Fibroblast of the aortic adventitia (primary cell): ENCODE measurements around the gene HAND1. TPM values are rescaled to one million over a fixed set of nuclear protein-coding genes. Genes with fewer than 3 reads are reported as not detected.

Experiments
- DNase-seq: peaks from one replicate; pipeline ENCODE4 v3.0.0-alpha.2; 2010; ENCODE audit warnings: low read depth
- H3K4me3 ChIP-seq: 2 replicates; pipeline ENCODE4 v1.5.1; 2011; ENCODE audit warnings: low read depth, mild to moderate bottlenecking, control low read depth, low read length, moderate library complexity
- CTCF ChIP-seq: IDR thresholded peaks from 2 replicates; pipeline ENCODE4 v1.5.1; 2011; ENCODE audit warnings: mild to moderate bottlenecking, low read length, control low read depth, inconsistent platforms; ENCODE audit not compliant: insufficient read depth
- total RNA-seq: library from RNA; depleted of rRNA; stranded (reverse); fragments of >200 nt; gene quantifications from 2 replicates; pipeline ENCODE4 v1.2.3, GENCODE V29; 2012; ENCODE audit warnings: low replicate concordance

The HAND1 gene
- total RNA-seq, 1 donor: not detected

- H3K4me3 ChIP-seq: no peak overlapping the region
- DNase-seq: no peak
- no peak for TF ChIP-seq CTCF
Observed at GRCh38 chr5:154429341-154429740, 48.7 kb downstream of the HAND1 start.

- DNase-seq: no peak
- no peak for TF ChIP-seq CTCF
- H3K4me3 ChIP-seq: no peak overlapping the region
Observed at GRCh38 chr5:154428208-154428607, 49.8 kb downstream of the HAND1 start.

Other genes starting within 250 kb of the HAND1 start
- 21.5 and 30.3 TPM in 2 replicates for gene SAP30L, start 32.2 kb downstream of the HAND1 start, total RNA-seq